Lung (tissue), 12 donors: ENCODE measurements around the gene TMEM114. TPM values are rescaled to one million over a fixed set of nuclear protein-coding genes. Genes with fewer than 3 reads are reported as not detected.
A peak's percentile ranks its signal among the peaks of the same experiment; 100 is the strongest.

ENCODE experiments used
- ATAC-seq: fragments of 200-7000 bp; cut with Tn5 transposase; one replicate; pipeline ENCODE4 v1.9.1; 2020; ENCODE audit warnings: moderate number of reproducible peaks; ENCODE audit not compliant: insufficient read depth, low FRiP score
- DNase-seq, 3 donors: peaks; one replicate each; pipeline ENCODE4 v3.0.0-alpha.2; 2013 to 2017
- H3K27ac ChIP-seq, 2 donors: one replicate each; pipeline ENCODE4 v1.5.1; 2013; ENCODE audit warnings: mild to moderate bottlenecking in 2 of 2, moderate library complexity in 2 of 2, control low read depth in 1 of 2, inconsistent platforms in 1 of 2, low read depth in 1 of 2, low read length in 1 of 2
- H3K27me3 ChIP-seq, 3 donors: one replicate each; pipeline ENCODE4 v1.5.1; 2013; ENCODE audit warnings: low read length in 2 of 3; ENCODE audit not compliant: control insufficient read depth in 3 of 3, insufficient read depth in 3 of 3
- H3K36me3 ChIP-seq, 4 donors: one replicate each; pipeline ENCODE4 v1.5.1; 2013; ENCODE audit warnings: low read length in 4 of 4, mild to moderate bottlenecking in 1 of 4, moderate library complexity in 1 of 4; ENCODE audit not compliant: control insufficient read depth in 4 of 4, insufficient read depth in 4 of 4
- H3K4me1 ChIP-seq, 5 donors: one replicate each; pipeline ENCODE4 v1.5.1; 2013; ENCODE audit warnings: low read length in 5 of 5, mild to moderate bottlenecking in 2 of 5, moderate library complexity in 1 of 5; ENCODE audit not compliant: control insufficient read depth in 5 of 5, insufficient read depth in 5 of 5
- H3K4me3 ChIP-seq: one replicate; pipeline ENCODE4 v1.5.1; 2013; ENCODE audit warnings: mild to moderate bottlenecking, control low read depth, moderate library complexity
- H3K9ac ChIP-seq, 2 donors: one replicate each; pipeline ENCODE4 v1.5.1; 2013; ENCODE audit warnings: low read length in 2 of 2, control low read depth in 1 of 2; ENCODE audit not compliant: insufficient read depth in 1 of 2
- H3K9me3 ChIP-seq, 4 donors: one replicate each; pipeline ENCODE4 v1.5.1; 2013; ENCODE audit warnings: low read length in 3 of 4, mild to moderate bottlenecking in 1 of 4, moderate library complexity in 1 of 4; ENCODE audit not compliant: control insufficient read depth in 4 of 4, insufficient read depth in 3 of 4
- WGBS, 2 donors: extraction: QIAGEN DNeasy Blood & Tissue Kit; methylation state at CpG; one replicate each; pipeline ENCODE4 v1.1.7; 2013; 5-methylcytosine and 5-hydroxymethylcytosine counted together
- polyA plus RNA-seq, 2 donors: library from polyadenylated mRNA; stranded (reverse); fragments of 200-250 nt; gene quantifications; one replicate each; pipeline ENCODE4 v1.2.1, GENCODE V29; 2013
- total RNA-seq, 2 donors: library from RNA; depleted of rRNA in 1 of 2; stranded (reverse); fragments of >200 nt in 1 of 2; gene quantifications; one replicate each; pipeline ENCODE4 v1.2.1, GENCODE V29; 2014 to 2021
- TF ChIP-seq, protein P1 (sequence below): IDR thresholded peaks from 2 replicates; pipeline ENCODE4 v1.5.1; 2012; ENCODE audit warnings: mild to moderate bottlenecking; ENCODE audit errors: control extremely low read depth, extremely low read depth
- donor health status: control.
- donor health status: control.
- donor health status: Bipolar disorder and iron deficiency.
- donor health status: healthy.
- donor health status: DM: yes; HTN: yes; CAD: no.

The TMEM114 gene
- total and polyA plus RNA-seq, 4 donors, result not detected

DNA sequence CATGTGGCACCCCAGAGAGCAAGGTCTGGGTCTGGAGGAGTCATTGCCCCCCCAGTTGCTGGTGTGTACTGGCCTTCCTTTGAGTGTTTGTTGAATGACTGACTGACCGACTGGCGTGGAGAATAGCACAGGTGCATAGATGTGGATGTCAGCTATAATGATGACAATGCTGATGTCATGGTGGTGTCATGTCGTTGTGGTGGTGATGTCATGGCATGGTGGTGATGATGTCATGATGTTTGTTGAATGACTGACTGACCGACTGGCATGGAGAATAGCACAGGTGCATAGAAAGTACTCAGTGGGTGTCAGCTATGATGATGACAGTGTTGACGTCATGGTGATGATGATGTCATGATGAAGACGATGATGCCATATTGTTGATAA is 22.1 kb downstream of the TMEM114 start:
- no peak overlapping the region for H3K27ac ChIP-seq
- ATAC-seq, result no peak
- no peak for DNase-seq

DNA sequence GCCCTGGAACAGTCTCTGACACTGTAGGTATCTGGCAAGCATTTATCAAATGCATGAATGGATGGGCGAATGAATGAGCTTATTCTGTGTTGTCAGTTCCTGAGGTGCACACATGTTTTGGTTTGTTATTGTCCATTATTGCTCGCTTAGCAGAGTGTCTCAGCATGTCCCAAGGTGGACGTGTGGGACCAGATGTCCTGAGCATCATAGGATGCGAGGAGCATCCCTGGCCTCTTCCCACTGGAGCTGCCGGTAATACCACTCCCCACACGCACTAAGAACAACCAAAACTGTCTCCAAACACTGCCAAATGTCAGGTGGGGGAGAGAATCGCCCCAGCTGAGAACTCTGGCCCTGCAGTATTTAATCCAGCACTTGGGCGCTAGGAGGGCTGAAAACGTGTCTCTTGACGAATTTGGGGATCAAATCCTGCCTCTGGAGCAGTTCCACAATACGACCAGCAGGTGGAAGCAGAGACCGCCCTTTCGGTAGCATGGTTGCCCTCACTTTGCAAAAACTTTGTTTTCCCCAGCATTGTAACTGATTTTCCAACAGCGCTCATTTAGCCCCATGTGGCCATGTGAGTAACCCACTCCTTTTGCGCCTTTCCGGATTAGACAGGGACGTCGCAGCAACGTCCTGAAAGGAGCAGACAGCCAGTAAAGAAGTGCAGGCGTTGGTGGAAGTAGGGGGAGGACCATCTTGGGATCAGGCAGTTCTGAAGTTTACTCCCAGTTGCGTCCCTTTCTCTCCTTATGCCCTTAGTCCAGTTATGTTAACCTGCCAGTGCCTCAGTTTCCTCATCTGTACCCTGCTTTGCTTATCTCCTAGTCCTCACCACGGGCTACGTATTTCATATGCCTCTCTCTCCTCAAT is 22.7 kb downstream of the TMEM114 start:
- Histone ChIP-seq H3K27ac (no peak overlapping the region), H3K9ac (no peak overlapping the region), H3K36me3 (no peaks in the 10 kb centered on the region), H3K27me3 (peaks cover 0 to 14% (median 5%) of the 10 kb centered on the region in 3 donors), H3K4me3 (no peak overlapping the region), H3K4me1 (peaks cover 0 to 3% (median 0%) of the 10 kb centered on the region in 5 donors), H3K9me3 (peaks cover 0 to 3% (median under 1%) of the 10 kb centered on the region in 4 donors)
- peak; percentile 88 for ATAC-seq
- WGBS, 2 donors, result 18 to 22% methylated on average over 23 of the region's 23 CpGs
- TF ChIP-seq, protein P1, sequence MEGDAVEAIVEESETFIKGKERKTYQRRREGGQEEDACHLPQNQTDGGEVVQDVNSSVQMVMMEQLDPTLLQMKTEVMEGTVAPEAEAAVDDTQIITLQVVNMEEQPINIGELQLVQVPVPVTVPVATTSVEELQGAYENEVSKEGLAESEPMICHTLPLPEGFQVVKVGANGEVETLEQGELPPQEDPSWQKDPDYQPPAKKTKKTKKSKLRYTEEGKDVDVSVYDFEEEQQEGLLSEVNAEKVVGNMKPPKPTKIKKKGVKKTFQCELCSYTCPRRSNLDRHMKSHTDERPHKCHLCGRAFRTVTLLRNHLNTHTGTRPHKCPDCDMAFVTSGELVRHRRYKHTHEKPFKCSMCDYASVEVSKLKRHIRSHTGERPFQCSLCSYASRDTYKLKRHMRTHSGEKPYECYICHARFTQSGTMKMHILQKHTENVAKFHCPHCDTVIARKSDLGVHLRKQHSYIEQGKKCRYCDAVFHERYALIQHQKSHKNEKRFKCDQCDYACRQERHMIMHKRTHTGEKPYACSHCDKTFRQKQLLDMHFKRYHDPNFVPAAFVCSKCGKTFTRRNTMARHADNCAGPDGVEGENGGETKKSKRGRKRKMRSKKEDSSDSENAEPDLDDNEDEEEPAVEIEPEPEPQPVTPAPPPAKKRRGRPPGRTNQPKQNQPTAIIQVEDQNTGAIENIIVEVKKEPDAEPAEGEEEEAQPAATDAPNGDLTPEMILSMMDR, result peak; percentile 96
- peak; percentile 85 to 91 (median 90) for DNase-seq

More for the DNA sequence above, 22.1 kb downstream of the TMEM114 start:
- 88 to 89% methylated on average over 6 of the region's 6 CpGs for WGBS, 2 donors
- H3K9ac ChIP-seq, result no peak overlapping the region
- H3K4me1 ChIP-seq, result peaks cover 0 to 3% (median 0%) of the 10 kb centered on the region in 5 donors
- TF ChIP-seq, protein P1, result no peak
- no peak overlapping the region for H3K4me3 ChIP-seq
- H3K9me3 ChIP-seq, result no peaks in the 10 kb centered on the region
- H3K36me3 ChIP-seq, result no peaks in the 10 kb centered on the region
- peaks cover 0 to 14% (median 5%) of the 10 kb centered on the region in 3 donors for H3K27me3 ChIP-seq

DNA sequence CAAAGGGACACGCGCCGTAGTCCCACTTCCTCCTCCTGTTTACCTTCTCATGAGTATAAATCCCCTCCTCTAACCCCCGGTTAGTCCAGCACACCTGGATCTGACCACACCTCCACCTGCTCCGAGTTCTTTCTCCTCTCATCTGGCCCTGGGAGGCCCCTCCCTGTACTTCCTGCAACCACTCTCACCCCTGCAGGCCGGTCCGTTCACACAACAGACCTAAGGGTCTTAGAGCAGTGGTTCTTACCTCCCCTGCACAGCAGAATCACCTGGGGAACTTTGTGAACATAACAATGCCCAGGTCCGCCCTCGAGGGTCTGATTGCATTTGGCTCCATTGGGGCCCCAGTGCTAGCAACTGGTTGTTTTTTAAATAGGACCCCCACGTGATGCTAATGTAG is 24.8 kb downstream of the TMEM114 start:
- DNase-seq (no peak), ATAC-seq (no peak)
- Histone ChIP-seq H3K27me3 (peaks cover 0 to 8% (median 2%) of the 10 kb centered on the region in 3 donors), H3K9me3 (peaks cover 0 to 6% (median 2%) of the 10 kb centered on the region in 4 donors), H3K4me1 (peaks cover 0 to 3% (median 0%) of the 10 kb centered on the region in 5 donors), H3K36me3 (no peaks in the 10 kb centered on the region), H3K27ac (no peak overlapping the region), H3K9ac (no peak overlapping the region), H3K4me3 (no peak overlapping the region)
- WGBS, 2 donors, result 5% methylated on average over 10 of the region's 10 CpGs
- TF ChIP-seq, protein P1, result no peak
